Left renal cortex interstitium (tissue), 4 donors: ENCODE data around the gene SCYL1. TPM values are rescaled to one million over a fixed set of nuclear protein-coding genes. Genes with fewer than 3 reads are reported as not detected.
"Not testable (repeated sequence)": the region's sequence is repeated elsewhere in the genome, so short reads cannot be mapped to it uniquely, and the experiment has no call there.

Experiments
- DNase-seq, 4 donors: peaks; one replicate each; pipeline ENCODE4 v3.0.0-alpha.2; 2013; ENCODE audit warnings: low read depth in 4 of 4, low spot score in 2 of 4, missing footprints in 1 of 4
- polyA plus RNA-seq, 4 donors: library from polyadenylated mRNA; unstranded; fragments of 120-200 nt; gene quantifications; one replicate each; pipeline ENCODE4 v1.2.1, GENCODE V29; 2013; ENCODE audit not compliant: insufficient read length in 4 of 4

The SCYL1 gene
- polyA plus RNA-seq, 4 donors: 63.1 to 86.0 (median 75.2) TPM

- not testable (repeated sequence) for DNase-seq
Measured at GRCh38 chr11:65564879-65565559, 40.1 kb downstream of the SCYL1 start.

- DNase-seq: no peak
Measured at GRCh38 chr11:65565624-65566453, 41.0 kb downstream of the SCYL1 start.

GRCh38 chr11:65569164-65569972 lies 44.5 kb downstream of the SCYL1 start:
- no peak for DNase-seq

GRCh38 chr11:65569973-65570918 lies 45.4 kb downstream of the SCYL1 start, which contains the start of gene ZNRD2:
TSS of gene ZNRD2 (plus strand) at chr11:65570477. CDS start at chr11:65570492, 15 bp downstream.
- peak; percentile 91 to 96 (median 94) for DNase-seq

GRCh38 chr11:65571420-65571819 lies 46.5 kb downstream of the SCYL1 start:
- no peak for DNase-seq

- DNase-seq: no peak
Measured at GRCh38 chr11:65571940-65572339, 47.1 kb downstream of the SCYL1 start.

GRCh38 chr11:65572356-65573051 lies 47.6 kb downstream of the SCYL1 start, which contains the start of gene FAM89B:
TSS of gene FAM89B (plus strand) at chr11:65572538. CDS start at chr11:65572670, 132 bp downstream.
- DNase-seq: peak in 1 of 4 donors; percentile 88

- no peak for DNase-seq
Measured at GRCh38 chr11:65573391-65574079, 48.7 kb downstream of the SCYL1 start.

GRCh38 chr11:65574109-65574810 lies 49.4 kb downstream of the SCYL1 start:
- DNase-seq: no peak

GRCh38 chr11:65574811-65575567 lies 50.1 kb downstream of the SCYL1 start:
- no peak for DNase-seq

- no peak for DNase-seq
Measured at GRCh38 chr11:65575568-65576231, 50.8 kb downstream of the SCYL1 start, which contains the start of gene EHBP1L1. TSS of gene EHBP1L1 (plus strand) at chr11:65576053. CDS start at chr11:65576303, 250 bp downstream.

GRCh38 chr11:65576232-65576866 lies 51.5 kb downstream of the SCYL1 start:
- DNase-seq: no peak

- DNase-seq: no peak
Measured at GRCh38 chr11:65576867-65577755, 52.2 kb downstream of the SCYL1 start.

- no peak for DNase-seq
Measured at GRCh38 chr11:65577756-65578109, 52.9 kb downstream of the SCYL1 start.

GRCh38 chr11:65578134-65578533 lies 53.3 kb downstream of the SCYL1 start:
- no peak for DNase-seq
